ENCODE results near the gene BRD3.

- TF ChIP-seq POLR2AphosphoS5 (IDR thresholded peaks at IDR 0.05; ENCODE audit: low read depth, low read length) (no peak), POLR2A (IDR thresholded peaks at IDR 0.05; ENCODE audit: low read depth, low read length) (no peak)
These were observed 22.9 kb downstream of the BRD3 start for GRCh38 chr9:134044944-134045343.

Measured in GM12892 (cell line).